HG03175 (cell line): ENCODE measurements around the gene RABGAP1L.
"Not testable (repeated sequence)": the region's sequence is repeated elsewhere in the genome, so short reads cannot be mapped to it uniquely, and the experiment has no call there.

Source experiments
- ATAC-seq: cut with Tn5 transposase; IDR thresholded peaks from one replicate; pipeline ENCODE4 v1.9.1; 2021; ENCODE audit warnings: mild to moderate bottlenecking, moderate library complexity; ENCODE audit not compliant: unreplicated experiment

Gene RABGAP1L

GRCh38 chr1:174426153-174426552 lies 266.8 kb downstream of the RABGAP1L start:
- no peak for ATAC-seq

- ATAC-seq = no peak
These were observed 268.7 kb downstream of the RABGAP1L start for GRCh38 chr1:174428033-174428432.

GRCh38 chr1:174428739-174429138 lies 269.4 kb downstream of the RABGAP1L start:
- no peak for ATAC-seq

- ATAC-seq = no peak
These were observed 274.1 kb downstream of the RABGAP1L start for GRCh38 chr1:174433451-174433850.

GRCh38 chr1:174445351-174445750 lies 286.0 kb downstream of the RABGAP1L start:
- ATAC-seq = no peak

- ATAC-seq = no peak
These were observed 286.5 kb downstream of the RABGAP1L start for GRCh38 chr1:174445817-174446216.

- ATAC-seq = no peak
These were observed 288.7 kb downstream of the RABGAP1L start, which contains the start of gene GPR52 for GRCh38 chr1:174447866-174448530. GPR52 (plus strand) TSS chr1:174447964; CDS start chr1:174448112, 148 bp downstream.

- ATAC-seq = no peak
These were observed 289.2 kb downstream of the RABGAP1L start for GRCh38 chr1:174448531-174448883.

- ATAC-seq = no peak
These were observed 289.7 kb downstream of the RABGAP1L start for GRCh38 chr1:174448974-174449373.

GRCh38 chr1:174451408-174451807 lies 292.1 kb downstream of the RABGAP1L start:
- no peak for ATAC-seq

GRCh38 chr1:174465855-174466254 lies 306.5 kb downstream of the RABGAP1L start:
- no peak for ATAC-seq

- no peak for ATAC-seq
These were observed 307.3 kb downstream of the RABGAP1L start for GRCh38 chr1:174466607-174467006.

- no peak for ATAC-seq
These were observed 309.7 kb downstream of the RABGAP1L start for GRCh38 chr1:174469052-174469451.

GRCh38 chr1:174469687-174470086 lies 310.4 kb downstream of the RABGAP1L start:
- no peak for ATAC-seq

GRCh38 chr1:174479281-174479680 lies 320.0 kb downstream of the RABGAP1L start:
- no peak for ATAC-seq

GRCh38 chr1:174480324-174480723 lies 321.0 kb downstream of the RABGAP1L start:
- ATAC-seq = no peak

- ATAC-seq = no peak
These were observed 332.3 kb downstream of the RABGAP1L start for GRCh38 chr1:174491606-174492005.

GRCh38 chr1:174497478-174497877 lies 338.2 kb downstream of the RABGAP1L start:
- no peak for ATAC-seq

- not testable (repeated sequence) for ATAC-seq
These were observed 357.4 kb downstream of the RABGAP1L start for GRCh38 chr1:174516755-174517154.

GRCh38 chr1:174519844-174520243 lies 360.5 kb downstream of the RABGAP1L start:
- no peak for ATAC-seq

GRCh38 chr1:174531751-174532150 lies 372.4 kb downstream of the RABGAP1L start:
- ATAC-seq = no peak

GRCh38 chr1:174534789-174535188 lies 375.5 kb downstream of the RABGAP1L start:
- ATAC-seq = no peak

GRCh38 chr1:174535207-174535606 lies 375.9 kb downstream of the RABGAP1L start:
- ATAC-seq = no peak
